Central memory CD8-positive, alpha-beta T cell (primary cell): ENCODE data around the gene ROCK1.
"Not testable (repeated sequence)": the region's sequence is repeated elsewhere in the genome, so short reads cannot be mapped to it uniquely, and the experiment has no call there.

ENCODE experiments used
- ATAC-seq: fragments of 150-1000 bp; cut with Tn5 transposase; replicated peaks from 2 replicates; pipeline ENCODE4 v1.10.0; 2022; ENCODE audit warnings: mild to moderate bottlenecking, moderate FRiP score, moderate number of reproducible peaks; ENCODE audit not compliant: poor library complexity, severe bottlenecking; ENCODE audit errors: extremely low read depth
- DNase-seq, 2 donors: peaks; one replicate each; pipeline ENCODE4 v3.0.0; 2021; ENCODE audit warnings: low spot score in 2 of 2
- H3K27ac Mint-ChIP-seq: one replicate; pipeline ENCODE4 v1.8.0; 2022; ENCODE audit warnings: low read depth, mild to moderate bottlenecking, moderate library complexity, mixed read lengths
- H3K27me3 Mint-ChIP-seq: one replicate; pipeline ENCODE4 v1.8.0; 2022; ENCODE audit warnings: mixed read lengths
- H3K36me3 Mint-ChIP-seq: one replicate; pipeline ENCODE4 v1.8.0; 2022; ENCODE audit warnings: mild to moderate bottlenecking, moderate library complexity, mixed read lengths; ENCODE audit not compliant: insufficient read depth
- H3K4me1 Mint-ChIP-seq: one replicate; pipeline ENCODE4 v1.8.0; 2022; ENCODE audit warnings: mixed read lengths
- H3K4me3 Mint-ChIP-seq: one replicate; pipeline ENCODE4 v1.8.0; 2022; ENCODE audit warnings: mild to moderate bottlenecking, moderate library complexity, mixed read lengths
- H3K9me3 Mint-ChIP-seq: one replicate; pipeline ENCODE4 v1.8.0; 2022; ENCODE audit warnings: mixed read lengths

The ROCK1 gene

DNA sequence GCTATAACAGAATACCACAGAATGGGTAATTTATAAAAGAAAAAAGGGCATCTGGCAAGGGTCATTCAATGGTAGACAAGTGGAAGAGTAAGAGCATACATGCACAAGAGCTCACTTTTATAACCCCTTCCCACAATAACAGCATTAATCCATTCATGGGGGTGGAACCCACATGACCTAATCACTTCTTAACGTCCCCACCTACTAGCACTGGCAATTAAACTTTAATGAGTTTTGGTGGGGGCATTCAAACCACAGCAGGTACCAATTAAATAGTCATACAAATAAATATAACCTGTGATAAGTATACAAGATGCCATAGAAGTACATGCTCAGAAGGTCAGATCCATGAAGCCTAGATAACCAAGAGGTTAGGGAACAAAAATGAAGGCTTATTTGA is 48.6 kb downstream of the ROCK1 start:
- Mint-ChIP-seq H3K36me3 (peaks cover 8% of the 10 kb centered on the region), H3K4me3 (no peak overlapping the region), H3K27ac (peak overlapping the region; percentile 25), H3K9me3 (no peaks in the 10 kb centered on the region), H3K4me1 (peaks cover 43% of the 10 kb centered on the region), H3K27me3 (no peaks in the 10 kb centered on the region)
- ATAC-seq: no peak
- no peak for DNase-seq

DNA sequence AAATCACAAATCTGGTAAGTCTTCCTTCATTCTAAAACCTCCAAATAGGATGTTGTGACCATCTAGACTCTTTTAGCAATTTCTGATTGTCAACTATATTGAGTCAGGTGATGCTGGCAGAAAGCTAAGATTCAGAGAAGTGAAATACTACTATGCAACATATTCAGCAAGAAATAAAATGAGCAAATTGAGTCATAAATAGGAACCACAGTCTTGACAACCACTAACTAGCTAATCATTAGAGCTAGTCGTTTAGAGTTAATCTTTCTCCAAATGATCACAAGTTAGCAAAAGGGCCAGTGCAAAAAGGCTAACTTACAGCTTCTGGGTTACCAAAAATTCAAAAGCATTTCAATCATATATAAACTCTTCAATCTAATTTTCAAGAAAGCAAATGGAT is 54.5 kb downstream of the ROCK1 start:
- no peaks in the 10 kb centered on the region for H3K9me3 Mint-ChIP-seq
- peaks cover 18% of the 10 kb centered on the region for H3K4me1 Mint-ChIP-seq
- ATAC-seq (no peak), DNase-seq (no peak)
- H3K4me3 Mint-ChIP-seq: no peak overlapping the region
- H3K36me3 Mint-ChIP-seq: peaks cover 5% of the 10 kb centered on the region
- H3K27ac Mint-ChIP-seq: no peak overlapping the region
- H3K27me3 Mint-ChIP-seq: no peaks in the 10 kb centered on the region

DNA sequence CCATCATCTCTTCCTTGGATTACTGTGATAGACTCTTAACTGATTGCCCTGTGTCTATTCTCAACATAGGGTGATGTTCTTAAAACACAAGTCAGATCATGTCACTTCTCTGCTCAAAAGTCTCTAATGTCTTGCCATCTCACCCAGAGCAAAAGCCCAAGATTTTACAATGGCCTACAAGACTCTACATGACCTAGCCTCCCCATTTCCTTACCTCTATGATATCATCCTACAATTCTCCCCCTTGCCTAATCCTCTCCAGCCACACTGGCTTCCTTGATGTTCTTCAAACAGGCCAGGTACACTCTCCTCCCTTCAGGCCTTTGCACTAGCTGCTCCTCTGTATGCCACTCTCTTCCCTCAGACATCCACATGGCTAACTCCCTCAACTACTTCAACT is 55.1 kb downstream of the ROCK1 start:
- no peaks in the 10 kb centered on the region for H3K27me3 Mint-ChIP-seq
- H3K36me3 Mint-ChIP-seq: peaks cover 2% of the 10 kb centered on the region
- peaks cover 16% of the 10 kb centered on the region for H3K4me1 Mint-ChIP-seq
- H3K9me3 Mint-ChIP-seq: no peaks in the 10 kb centered on the region
- H3K4me3 Mint-ChIP-seq: no peak overlapping the region
- ATAC-seq (no peak), DNase-seq (no peak)
- H3K27ac Mint-ChIP-seq: no peak overlapping the region

DNA sequence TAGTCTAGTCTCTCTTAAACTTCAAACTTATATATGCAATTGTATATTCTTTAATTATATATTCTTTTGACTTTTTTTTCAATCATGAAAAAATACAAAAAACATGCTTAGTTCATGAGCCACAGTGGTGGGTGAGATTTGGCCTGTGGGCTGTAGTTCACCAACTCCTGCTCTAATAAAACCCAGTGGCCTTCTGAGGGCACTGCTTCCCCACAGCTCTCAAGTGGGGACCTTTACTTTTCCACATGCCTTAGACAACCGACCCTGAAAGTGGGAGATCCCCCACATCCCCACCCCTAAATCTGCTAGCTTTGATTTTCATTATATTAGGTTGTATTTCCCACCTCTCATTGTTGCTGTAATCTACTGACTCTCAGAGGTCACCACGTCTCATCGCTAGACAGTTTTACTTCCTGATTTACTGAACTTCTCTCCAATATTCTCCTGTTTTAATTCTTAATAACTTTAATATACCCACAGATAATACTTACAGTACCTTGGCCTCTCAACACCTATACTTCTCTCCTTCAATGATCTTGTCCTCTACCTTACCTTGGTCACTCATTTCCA is 57.3 kb downstream of the ROCK1 start:
- no peak overlapping the region for H3K4me3 Mint-ChIP-seq
- no peak overlapping the region for H3K27ac Mint-ChIP-seq
- no peaks in the 10 kb centered on the region for H3K27me3 Mint-ChIP-seq
- DNase-seq (no peak), ATAC-seq (no peak)
- H3K4me1 Mint-ChIP-seq: peaks cover 30% of the 10 kb centered on the region
- H3K36me3 Mint-ChIP-seq: peaks cover under 1% of the 10 kb centered on the region
- H3K9me3 Mint-ChIP-seq: no peaks in the 10 kb centered on the region

DNA sequence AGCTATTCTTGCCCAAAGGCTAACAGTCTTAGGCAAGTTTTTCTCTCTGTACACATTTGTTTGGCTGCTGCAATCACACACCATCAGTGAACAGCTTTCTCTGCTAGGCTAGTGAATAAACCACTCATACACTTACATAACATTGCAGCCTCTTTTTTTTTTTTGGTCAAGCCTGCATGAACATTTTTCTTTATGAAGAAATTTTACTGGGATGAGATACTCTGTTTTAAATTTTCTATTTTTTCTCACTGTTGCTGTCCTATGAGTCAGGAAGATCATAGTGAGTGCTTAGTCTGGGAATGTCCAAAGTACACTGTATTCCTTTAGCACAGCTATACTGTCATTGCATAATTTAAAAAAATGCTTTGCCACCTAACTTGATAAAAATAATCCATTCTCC is 58.5 kb downstream of the ROCK1 start:
- H3K36me3 Mint-ChIP-seq: peaks cover 3% of the 10 kb centered on the region
- no peak overlapping the region for H3K4me3 Mint-ChIP-seq
- H3K9me3 Mint-ChIP-seq: no peaks in the 10 kb centered on the region
- no peaks in the 10 kb centered on the region for H3K27me3 Mint-ChIP-seq
- no peak overlapping the region for H3K27ac Mint-ChIP-seq
- H3K4me1 Mint-ChIP-seq: peaks cover 30% of the 10 kb centered on the region
- no peak for DNase-seq
- ATAC-seq: no peak

DNA sequence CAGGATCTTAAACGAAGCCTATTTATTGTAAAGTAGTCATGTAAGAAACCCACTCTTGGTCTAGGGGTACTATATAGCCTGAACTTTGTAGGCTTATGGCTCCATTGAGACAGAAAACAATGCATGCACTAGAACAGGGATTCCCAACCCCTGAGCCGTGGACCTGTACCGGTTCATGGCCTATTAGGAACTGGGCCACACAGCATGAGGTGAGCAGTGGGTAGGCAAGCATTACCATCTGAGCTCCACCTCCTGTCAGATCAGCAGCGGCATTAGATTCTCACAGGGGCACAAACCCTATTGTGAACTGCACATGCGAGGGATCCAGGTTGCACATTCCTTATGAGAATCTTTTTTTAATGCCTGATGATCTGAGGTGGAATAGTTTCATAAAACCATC is 59.2 kb downstream of the ROCK1 start:
- Mint-ChIP-seq H3K36me3 (peaks cover 7% of the 10 kb centered on the region), H3K9me3 (no peaks in the 10 kb centered on the region), H3K4me3 (no peak overlapping the region), H3K4me1 (peaks cover 37% of the 10 kb centered on the region), H3K27me3 (no peaks in the 10 kb centered on the region), H3K27ac (no peak overlapping the region)
- DNase-seq: no peak
- ATAC-seq: no peak

DNA sequence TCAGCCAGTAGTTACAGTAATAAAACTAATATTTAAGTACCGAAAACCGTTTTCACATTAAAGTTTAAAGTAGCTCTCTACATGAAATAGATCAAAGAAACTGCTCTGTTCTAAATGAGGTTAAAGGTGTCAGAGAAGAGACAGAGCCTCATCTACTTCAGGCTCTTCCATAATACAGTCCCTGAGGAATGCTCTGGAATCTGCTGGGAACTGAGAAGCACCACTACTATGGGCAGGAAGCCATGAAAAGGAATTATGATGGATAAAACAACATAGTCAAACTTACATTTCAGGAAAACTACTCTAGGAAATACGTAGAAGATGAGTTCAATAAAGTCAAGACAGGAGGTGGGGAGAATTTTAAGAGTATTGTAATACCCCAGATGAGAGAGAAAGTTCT is 60.0 kb downstream of the ROCK1 start:
- Mint-ChIP-seq H3K27ac (peak overlapping the region; percentile 4), H3K4me1 (peaks cover 43% of the 10 kb centered on the region), H3K36me3 (peaks cover 15% of the 10 kb centered on the region), H3K9me3 (no peaks in the 10 kb centered on the region), H3K4me3 (no peak overlapping the region), H3K27me3 (no peaks in the 10 kb centered on the region)
- ATAC-seq (no peak), DNase-seq (no peak)

DNA sequence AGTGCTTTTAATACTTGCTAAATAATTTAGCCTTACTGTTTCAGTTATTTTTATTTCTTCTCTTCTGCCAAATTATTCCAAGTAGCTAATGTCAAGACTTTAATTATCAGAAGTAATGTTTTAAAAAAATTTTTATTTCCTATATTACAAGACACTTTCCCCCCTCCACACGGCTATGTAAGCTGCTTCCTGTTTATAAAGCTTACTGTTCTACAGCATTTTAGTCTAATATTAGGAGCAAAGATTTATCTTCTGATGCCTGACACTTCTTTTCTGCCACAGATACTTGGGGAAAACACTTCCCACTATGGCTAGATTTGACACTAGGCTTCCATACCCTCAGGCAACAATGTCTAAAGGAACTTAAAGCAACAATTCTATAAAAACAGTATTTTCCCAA is 62.3 kb downstream of the ROCK1 start:
- Mint-ChIP-seq H3K27me3 (no peaks in the 10 kb centered on the region), H3K36me3 (peaks cover 25% of the 10 kb centered on the region), H3K27ac (peak overlapping the region; percentile 76), H3K4me3 (no peak overlapping the region), H3K9me3 (no peaks in the 10 kb centered on the region), H3K4me1 (peaks cover 43% of the 10 kb centered on the region)
- DNase-seq: no peak
- ATAC-seq: no peak

DNA sequence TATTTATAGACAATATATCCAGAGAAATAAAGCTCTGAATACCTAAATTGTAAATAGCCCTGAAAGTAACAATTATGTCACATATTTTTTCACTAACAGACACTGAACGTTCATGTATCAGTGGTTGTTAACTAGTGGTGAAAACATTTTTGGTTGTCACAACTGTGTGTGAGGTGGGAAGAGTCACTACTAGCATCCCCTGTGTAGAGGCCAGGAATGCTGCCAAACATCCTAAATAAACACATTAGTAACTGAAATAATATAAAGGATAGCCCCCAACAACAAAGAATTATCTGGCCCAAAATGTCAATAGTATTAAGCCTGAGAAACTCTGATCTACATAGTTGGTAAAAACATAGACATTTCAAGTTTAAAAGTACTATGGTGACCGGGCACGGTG is 64.5 kb downstream of the ROCK1 start:
- no peak for DNase-seq

DNA sequence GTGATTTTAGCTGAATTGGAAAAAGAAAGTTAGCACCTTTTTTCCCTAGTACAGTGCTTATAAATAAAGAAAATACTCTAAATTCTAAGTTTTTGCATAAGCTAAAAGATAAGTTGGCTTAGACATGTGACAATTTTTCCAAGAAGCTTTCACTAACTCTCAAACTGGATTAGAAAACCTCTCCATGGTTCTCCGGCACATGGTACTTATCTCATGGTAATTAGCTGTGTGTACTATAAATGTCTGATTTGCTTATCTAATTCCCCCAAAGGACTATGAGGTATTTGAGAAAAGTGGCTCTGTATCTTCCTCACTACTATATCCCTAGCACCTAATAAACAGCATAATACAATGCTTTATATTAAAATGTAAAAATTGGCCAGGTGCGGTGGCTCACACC is 71.1 kb downstream of the ROCK1 start:
- H3K36me3 Mint-ChIP-seq: peaks cover 29% of the 10 kb centered on the region
- no peaks in the 10 kb centered on the region for H3K27me3 Mint-ChIP-seq
- H3K4me3 Mint-ChIP-seq: no peak overlapping the region
- no peak overlapping the region for H3K27ac Mint-ChIP-seq
- DNase-seq: no peak
- no peak for ATAC-seq
- H3K4me1 Mint-ChIP-seq: peaks cover 10% of the 10 kb centered on the region
- no peaks in the 10 kb centered on the region for H3K9me3 Mint-ChIP-seq

More for the DNA sequence above, 64.5 kb downstream of the ROCK1 start:
- H3K27ac Mint-ChIP-seq: peak overlapping the region; percentile 44
- H3K27me3 Mint-ChIP-seq: no peaks in the 10 kb centered on the region
- H3K36me3 Mint-ChIP-seq: peaks cover 30% of the 10 kb centered on the region
- H3K4me3 Mint-ChIP-seq: no peak overlapping the region
- peaks cover 38% of the 10 kb centered on the region for H3K4me1 Mint-ChIP-seq
- no peaks in the 10 kb centered on the region for H3K9me3 Mint-ChIP-seq
- no peak for ATAC-seq

DNA sequence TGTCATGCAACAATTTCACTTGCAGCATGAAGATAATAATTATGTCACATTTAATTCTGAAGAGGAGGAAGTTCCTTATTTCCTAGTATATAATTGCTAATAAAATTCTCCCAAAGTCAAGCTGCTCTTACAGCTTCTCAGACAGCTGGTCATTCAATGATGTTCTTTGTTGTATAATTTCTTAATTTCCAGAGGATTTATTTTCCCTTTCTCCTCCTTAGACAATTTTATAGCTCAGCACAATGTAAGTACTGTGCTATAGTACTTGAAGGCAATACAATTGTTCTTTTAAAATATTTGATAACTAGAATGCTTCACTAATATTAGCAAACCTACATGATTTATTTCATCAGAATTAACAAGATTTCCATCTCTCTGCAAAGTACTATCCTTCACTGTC is 73.4 kb downstream of the ROCK1 start:
- no peak overlapping the region for H3K4me3 Mint-ChIP-seq
- DNase-seq: no peak
- H3K27me3 Mint-ChIP-seq: no peaks in the 10 kb centered on the region
- H3K9me3 Mint-ChIP-seq: no peaks in the 10 kb centered on the region
- H3K36me3 Mint-ChIP-seq: peaks cover 25% of the 10 kb centered on the region
- H3K27ac Mint-ChIP-seq: peak overlapping the region; percentile 39
- no peak for ATAC-seq
- H3K4me1 Mint-ChIP-seq: peaks cover 20% of the 10 kb centered on the region

DNA sequence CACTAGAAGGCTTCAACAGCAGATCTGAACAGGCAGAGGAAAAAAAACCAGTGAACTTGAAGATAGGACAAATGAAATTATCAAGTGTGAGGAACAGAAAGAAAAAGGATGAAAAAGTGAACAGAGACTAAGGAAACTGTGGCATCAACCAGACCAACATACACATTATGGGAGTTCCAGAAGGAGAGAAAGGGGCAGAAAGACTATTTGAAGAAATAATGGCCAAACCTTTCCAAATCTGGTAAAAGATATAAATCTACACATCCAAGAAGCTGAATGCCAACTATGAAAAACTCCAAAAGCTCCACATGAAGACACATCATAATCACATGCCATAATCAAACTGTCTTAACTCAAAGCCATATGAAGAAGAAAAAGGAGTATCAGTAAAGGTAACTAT is 79.8 kb downstream of the ROCK1 start:
- Mint-ChIP-seq H3K4me3 (no peak overlapping the region), H3K27ac (peak overlapping the region; percentile 60), H3K4me1 (peaks cover 32% of the 10 kb centered on the region), H3K27me3 (no peaks in the 10 kb centered on the region), H3K9me3 (peaks cover 9% of the 10 kb centered on the region), H3K36me3 (peaks cover 39% of the 10 kb centered on the region)
- ATAC-seq (no peak), DNase-seq (no peak)

DNA sequence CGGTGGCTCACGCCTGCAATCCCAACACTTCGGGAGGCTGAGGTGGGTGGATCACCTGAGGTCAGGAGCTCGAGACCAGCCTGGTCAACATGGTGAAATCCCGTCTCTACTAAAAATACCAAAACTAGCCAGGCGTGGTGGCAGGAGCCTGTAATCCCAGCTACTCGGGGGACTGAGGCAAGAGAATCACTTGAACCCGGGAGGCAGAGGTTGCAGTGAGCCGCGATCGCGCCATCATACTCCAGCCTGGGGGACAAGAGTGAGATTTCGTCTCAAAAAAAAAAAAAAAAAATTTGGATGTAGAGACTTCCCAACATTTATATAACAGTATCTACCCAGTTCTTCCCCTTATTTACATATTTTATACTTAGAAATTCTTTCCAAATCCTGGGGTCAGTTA is 93.4 kb downstream of the ROCK1 start:
- Mint-ChIP-seq H3K4me1 (peaks cover 23% of the 10 kb centered on the region), H3K36me3 (peaks cover 52% of the 10 kb centered on the region)
- not testable (repeated sequence) for H3K9me3 Mint-ChIP-seq, H3K27me3 Mint-ChIP-seq, DNase-seq, H3K27ac Mint-ChIP-seq, H3K4me3 Mint-ChIP-seq, ATAC-seq

DNA sequence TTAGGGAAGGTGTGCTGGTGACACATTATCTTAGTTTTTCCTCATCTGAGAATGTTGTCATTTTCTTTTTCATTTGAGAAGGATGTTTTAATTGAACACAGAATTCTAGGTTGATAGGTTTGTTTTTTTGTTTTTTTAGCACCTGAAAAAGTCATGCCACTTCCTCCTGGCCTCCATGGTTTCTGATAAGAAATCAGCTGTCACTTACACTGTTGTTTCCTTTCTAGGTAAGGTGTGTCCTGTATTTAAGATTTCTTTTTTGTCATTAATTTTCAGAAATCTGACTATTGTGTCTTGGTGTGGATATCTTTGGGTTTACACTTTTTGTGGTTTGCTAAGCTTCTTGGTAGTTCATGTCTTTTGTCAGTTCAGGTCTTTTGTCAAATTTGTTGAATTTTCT is 99.3 kb downstream of the ROCK1 start:
- Mint-ChIP-seq H3K27ac (peak overlapping the region; percentile 47), H3K36me3 (peaks cover 55% of the 10 kb centered on the region)

More for the DNA sequence above, 99.3 kb downstream of the ROCK1 start:
- ATAC-seq (no peak), DNase-seq (no peak)
- Mint-ChIP-seq H3K4me3 (no peak overlapping the region), H3K27me3 (no peaks in the 10 kb centered on the region), H3K9me3 (peaks cover 6% of the 10 kb centered on the region), H3K4me1 (peaks cover 26% of the 10 kb centered on the region)
